Transverse colon (tissue), 4 donors: ENCODE results near the gene CCND2. TPM values are rescaled to one million over a fixed set of nuclear protein-coding genes. Genes with fewer than 3 reads are reported as not detected.

Source experiments
- DNase-seq: peaks from one replicate; pipeline ENCODE4 v3.0.0-alpha.2; 2019
- H3K27ac ChIP-seq, 4 donors: fragments of 200-600 bp; sonication (generic); 2 replicates each; pipeline ENCODE4 v1.5.1; 2016 to 2018; ENCODE audit warnings: inconsistent platforms in 4 of 4
- H3K27me3 ChIP-seq: fragments of 200-600 bp; sonication (generic); 2 replicates; pipeline ENCODE4 v1.5.1; 2017; ENCODE audit warnings: inconsistent platforms
- H3K36me3 ChIP-seq, 4 donors: fragments of 200-600 bp; sonication (generic); 2 replicates each; pipeline ENCODE4 v1.5.1; 2017 to 2019; ENCODE audit warnings: inconsistent platforms in 4 of 4
- H3K4me1 ChIP-seq, 4 donors: fragments of 200-600 bp; sonication (generic); 2 replicates each; pipeline ENCODE4 v1.5.1; 2017 to 2020; ENCODE audit warnings: inconsistent platforms in 4 of 4
- H3K4me3 ChIP-seq, 4 donors: fragments of 200-600 bp; sonication (generic); 1 replicate in 1 of 4; 2 replicates in 3 of 4; pipeline versions ENCODE4 v1.5.1 to v1.6.1; 2017 to 2019; ENCODE audit warnings: inconsistent platforms in 4 of 4
- H3K9me3 ChIP-seq, 2 donors: fragments of 200-600 bp; sonication (generic); 2 replicates each; pipeline ENCODE4 v1.5.1; 2017 to 2019; ENCODE audit warnings: inconsistent platforms in 2 of 2
- EP300 ChIP-seq: sonication (generic); formaldehyde crosslinking; IDR thresholded peaks from one replicate; pipeline ENCODE4 v1.6.1; 2017; ENCODE audit warnings: antibody characterized with exemption, low read depth
- POLR2A ChIP-seq: fragments of 450-650 bp; IDR thresholded peaks from one replicate; pipeline ENCODE4 v1.6.1; 2016; ENCODE audit warnings: antibody characterized with exemption, mild to moderate bottlenecking, moderate library complexity
- POLR2AphosphoS5 ChIP-seq, 3 donors: sonication (generic); formaldehyde crosslinking; IDR thresholded peaks; one replicate each; pipeline ENCODE4 v1.6.1; 2016; ENCODE audit warnings: antibody characterized with exemption in 3 of 3
- WGBS, 2 donors: methylation state at CpG; one replicate each; pipeline ENCODE4 v1.1.5; 2018; ENCODE audit warnings: low coverage in 1 of 2; 5-methylcytosine and 5-hydroxymethylcytosine counted together
- in situ Hi-C, 4 donors: fragments of 200-750 bp; cut with MboI; loops; one replicate each; pipeline versions ENCODE4 v1.15.0 to v1.15.1; 2017; ENCODE audit warnings: low sequenced_read_pairs in 3 of 4, low pct_ligation_motif_present in 1 of 4, low pct_unique_long_range_greater_than_20kb in 1 of 4
- intact Hi-C: fragments of 100-400 bp; cut with DNase I; formaldehyde crosslinking; loops from one replicate; pipeline ENCODE4 v1.15.1; 2023; ENCODE audit warnings: low total_unique reads
- total RNA-seq, 4 donors: library from RNA; depleted of rRNA; stranded (reverse); fragments of >200 nt; gene quantifications; one replicate each; pipeline ENCODE4 v1.1.0, GENCODE V29; 2016
- TF ChIP-seq, protein P1 (sequence below), 5 experiments: fragments of 200-600 bp in 3 of 5; fragments of 450-650 bp in 2 of 5; sonication (generic) in 3 of 5; IDR thresholded peaks; 1 replicate in 2 of 5; 2 replicates in 3 of 5; pipeline ENCODE4 v1.5.1; 2016 to 2017; ENCODE audit warnings: antibody characterized with exemption in 5 of 5, inconsistent platforms in 3 of 5, mild to moderate bottlenecking in 2 of 5, moderate library complexity in 1 of 5

CCND2 gene
- total RNA-seq, 4 donors from 2014 or later: 32.9 to 132 (median 58.8) TPM

GRCh38 chr12:4228122-4228580, 45.4 kb upstream of the CCND2 start:
- Histone ChIP-seq H3K27ac (no peak overlapping the region), H3K36me3 (no peaks in the 10 kb centered on the region), H3K4me1 (no peaks in the 10 kb centered on the region), H3K27me3 (peaks cover 3% of the 10 kb centered on the region), H3K9me3 (no peaks in the 10 kb centered on the region), H3K4me3 (no peak overlapping the region)
- no peak for DNase-seq
- TF ChIP-seq POLR2A (no peak), POLR2AphosphoS5 (IDR thresholded peaks at IDR 0.05) (no peak), EP300 (no peak)
- TF ChIP-seq, protein P1, sequence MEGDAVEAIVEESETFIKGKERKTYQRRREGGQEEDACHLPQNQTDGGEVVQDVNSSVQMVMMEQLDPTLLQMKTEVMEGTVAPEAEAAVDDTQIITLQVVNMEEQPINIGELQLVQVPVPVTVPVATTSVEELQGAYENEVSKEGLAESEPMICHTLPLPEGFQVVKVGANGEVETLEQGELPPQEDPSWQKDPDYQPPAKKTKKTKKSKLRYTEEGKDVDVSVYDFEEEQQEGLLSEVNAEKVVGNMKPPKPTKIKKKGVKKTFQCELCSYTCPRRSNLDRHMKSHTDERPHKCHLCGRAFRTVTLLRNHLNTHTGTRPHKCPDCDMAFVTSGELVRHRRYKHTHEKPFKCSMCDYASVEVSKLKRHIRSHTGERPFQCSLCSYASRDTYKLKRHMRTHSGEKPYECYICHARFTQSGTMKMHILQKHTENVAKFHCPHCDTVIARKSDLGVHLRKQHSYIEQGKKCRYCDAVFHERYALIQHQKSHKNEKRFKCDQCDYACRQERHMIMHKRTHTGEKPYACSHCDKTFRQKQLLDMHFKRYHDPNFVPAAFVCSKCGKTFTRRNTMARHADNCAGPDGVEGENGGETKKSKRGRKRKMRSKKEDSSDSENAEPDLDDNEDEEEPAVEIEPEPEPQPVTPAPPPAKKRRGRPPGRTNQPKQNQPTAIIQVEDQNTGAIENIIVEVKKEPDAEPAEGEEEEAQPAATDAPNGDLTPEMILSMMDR (IDR thresholded peaks at IDR 0.05): no peak
- 77 to 91% methylated on average over 12 to 18 of the region's 18 CpGs for WGBS, 2 donors
- in situ Hi-C loops: no loop called here
- intact Hi-C loops: loop anchor here (2.0 kb wide), 1 partner anchor 45 kb away; no protein-coding TSS in a partner anchor

DNA sequence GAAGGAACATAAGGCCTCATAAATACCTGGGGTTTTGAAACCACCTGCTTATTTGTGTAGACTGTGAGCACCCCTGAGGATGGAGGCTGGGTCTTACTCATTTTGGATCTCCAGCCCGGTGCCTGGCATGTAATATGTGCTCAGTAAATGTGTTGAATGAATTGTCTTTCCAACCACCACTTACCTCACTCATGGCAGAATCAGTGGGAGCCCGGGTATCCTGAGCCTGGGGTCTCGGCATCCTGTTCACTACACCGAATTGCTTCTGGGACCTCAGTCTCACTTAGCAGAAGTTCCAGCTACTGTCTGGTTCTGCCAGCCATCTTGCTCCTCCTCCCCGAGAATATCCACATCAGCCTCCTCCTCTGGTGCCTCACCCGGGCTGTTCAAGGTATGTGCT, 43.0 kb upstream of the CCND2 start:
- in situ Hi-C loops: no loop called here
- DNase-seq: no peak
- Histone ChIP-seq H3K4me1 (no peaks in the 10 kb centered on the region), H3K36me3 (no peaks in the 10 kb centered on the region), H3K27ac (no peak overlapping the region), H3K9me3 (no peaks in the 10 kb centered on the region), H3K27me3 (peaks cover 3% of the 10 kb centered on the region), H3K4me3 (no peak overlapping the region)
- 86% methylated on average over 6 of the region's 6 CpGs; no CpG with 5 or more reads in 1 of the 2 donors for WGBS, 2 donors
- intact Hi-C loops: no loop called here
- TF ChIP-seq, protein P1 (IDR thresholded peaks at IDR 0.05): no peak
- TF ChIP-seq EP300 (no peak), POLR2A (no peak), POLR2AphosphoS5 (IDR thresholded peaks at IDR 0.05) (no peak)

GRCh38 chr12:4238577-4238976, 35.0 kb upstream of the CCND2 start:
- DNase-seq: no peak
- Histone ChIP-seq H3K36me3 (no peaks in the 10 kb centered on the region), H3K4me1 (no peaks in the 10 kb centered on the region), H3K27me3 (no peaks in the 10 kb centered on the region), H3K9me3 (peaks cover 0 to 10% of the 10 kb centered on the region in 2 donors), H3K27ac (no peak overlapping the region), H3K4me3 (no peak overlapping the region)
- WGBS, 2 donors: 81 to 89% methylated on average over 2 of the region's 2 CpGs
- intact Hi-C loops: no loop called here
- in situ Hi-C loops: no loop called here
- TF ChIP-seq, protein P1 (IDR thresholded peaks at IDR 0.05): no peak
- TF ChIP-seq EP300: no peak
- no peak for TF ChIP-seq POLR2AphosphoS5 (IDR thresholded peaks at IDR 0.05)
- no peak for TF ChIP-seq POLR2A

DNA sequence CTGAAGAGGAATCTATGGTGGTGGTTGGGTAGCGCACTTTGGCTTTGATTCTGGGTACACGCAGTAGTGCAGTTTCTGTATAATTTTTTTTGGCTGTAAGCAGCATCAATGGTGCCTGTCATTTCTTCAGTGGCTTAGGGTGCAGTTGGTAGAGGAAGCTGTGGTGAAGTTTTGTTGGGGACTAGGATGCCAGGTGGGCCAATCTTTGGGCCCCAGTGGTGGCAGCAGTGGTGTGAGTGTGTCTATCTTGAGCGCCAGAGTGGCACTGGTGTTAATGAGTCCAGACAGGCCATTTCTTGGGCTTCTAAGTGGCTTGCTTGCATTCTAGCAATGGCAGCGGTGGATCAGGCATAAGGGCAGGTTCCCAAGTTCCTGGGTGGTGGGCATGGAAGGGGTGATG, 33.8 kb upstream of the CCND2 start:
- in situ Hi-C loops (no loop called here), intact Hi-C loops (no loop called here)
- WGBS, 2 donors: 93 to 100% methylated on average over 1 to 4 of the region's 4 CpGs
- TF ChIP-seq EP300 (no peak), POLR2AphosphoS5 (IDR thresholded peaks at IDR 0.05) (no peak), POLR2A (no peak)
- TF ChIP-seq, protein P1 (IDR thresholded peaks at IDR 0.05): no peak
- Histone ChIP-seq H3K4me1 (no peaks in the 10 kb centered on the region), H3K27me3 (no peaks in the 10 kb centered on the region), H3K4me3 (no peak overlapping the region), H3K36me3 (no peaks in the 10 kb centered on the region), H3K27ac (no peak overlapping the region), H3K9me3 (peaks cover 0 to 10% of the 10 kb centered on the region in 2 donors)
- no peak for DNase-seq
